BLaER1 treated with 17β-estradiol and CSF1 and Interleukin-3, amounts not matched to agents 10 nM and 100 nM (cell line): ENCODE measurements around the gene CDHR5.

ENCODE experiments used
- H3K27ac ChIP-seq, 11 experiments: shearing (Covaris generic); formaldehyde crosslinking; 2 replicates each; pipeline ENCODE4 v1.8.1; 2022
- H3K27me3 ChIP-seq, 11 experiments: shearing (Covaris generic); formaldehyde crosslinking; 2 replicates each; pipeline ENCODE4 v1.8.1; 2022
- H3K36me3 ChIP-seq, 11 experiments: shearing (Covaris generic); formaldehyde crosslinking; 2 replicates each; pipeline ENCODE4 v1.8.1; 2022
- H3K4me1 ChIP-seq, 10 experiments: shearing (Covaris generic); formaldehyde crosslinking; 2 replicates each; pipeline ENCODE4 v1.8.1; 2022
- H3K4me2 ChIP-seq, 11 experiments: shearing (Covaris generic); formaldehyde crosslinking; 2 replicates each; pipeline ENCODE4 v1.8.1; 2022
- H3K4me3 ChIP-seq, 10 experiments: shearing (Covaris generic); formaldehyde crosslinking; 2 replicates each; pipeline ENCODE4 v1.8.1; 2022
- H3K9ac ChIP-seq, 11 experiments: shearing (Covaris generic); formaldehyde crosslinking; 2 replicates each; pipeline ENCODE4 v1.8.1; 2022
- H3K9me3 ChIP-seq, 11 experiments: shearing (Covaris generic); formaldehyde crosslinking; replicated peaks in 1 of 11; 2 replicates each; pipeline ENCODE4 v1.8.1; 2022
- H4K20me1 ChIP-seq, 11 experiments: shearing (Covaris generic); formaldehyde crosslinking; 2 replicates each; pipeline ENCODE4 v1.8.1; 2022
- Cebpa-rat ChIP-seq, 11 experiments: shearing (Covaris generic); IDR thresholded peaks; 2 replicates each; pipeline ENCODE4 v1.8.1; 2022

The CDHR5 gene

GRCh38 chr11:607971-608659 is 16.6 kb downstream of the CDHR5 start:
- H4K20me1 ChIP-seq = peaks cover 52 to 100% (median 98%) of the 10 kb centered on the region in 11 experiments
- H3K4me1 ChIP-seq = peaks cover 16 to 25% (median 18%) of the 10 kb centered on the region in 10 experiments
- H3K27ac ChIP-seq = peak overlapping the region in 4 of 11 experiments; percentile 19 to 47 (median 25); a peak in 2 of 22 replicates
- no peaks in the 10 kb centered on the region for H3K9me3 ChIP-seq
- no peaks in the 10 kb centered on the region for H3K27me3 ChIP-seq
- peak overlapping the region in 8 of 11 experiments; percentile 12 to 37 (median 30); a peak in 9 of 22 replicates for H3K4me2 ChIP-seq
- no peak overlapping the region for H3K4me3 ChIP-seq
- H3K9ac ChIP-seq = peak overlapping the region in 6 of 11 experiments; percentile 11 to 50 (median 20); a peak in 8 of 22 replicates
- H3K36me3 ChIP-seq = peaks cover 99 to 100% (median 100%) of the 10 kb centered on the region in 11 experiments
- no peak for TF ChIP-seq Cebpa-rat (IDR thresholded peaks at IDR 0.05)

- peaks cover 9 to 16% (median 11%) of the 10 kb centered on the region in 10 experiments; a peak in 18 of 20 replicates for H3K4me1 ChIP-seq
- TF ChIP-seq Cebpa-rat (IDR thresholded peaks at IDR 0.05) = no peak
- no peaks in the 10 kb centered on the region for H3K27me3 ChIP-seq
- H3K36me3 ChIP-seq = peaks cover 99 to 100% (median 100%) of the 10 kb centered on the region in 11 experiments
- H4K20me1 ChIP-seq = peaks cover 43 to 100% (median 96%) of the 10 kb centered on the region in 11 experiments
- H3K9ac ChIP-seq = peak overlapping the region in 4 of 11 experiments; percentile 11 to 29 (median 22); a peak in 4 of 22 replicates
- no peaks in the 10 kb centered on the region for H3K9me3 ChIP-seq
- no peak overlapping the region for H3K27ac ChIP-seq
- no peak overlapping the region for H3K4me3 ChIP-seq
- no peak overlapping the region for H3K4me2 ChIP-seq
These were observed 17.6 kb downstream of the CDHR5 start for GRCh38 chr11:607020-607780.

- Histone ChIP-seq H4K20me1 (peaks cover 38 to 100% (median 96%) of the 10 kb centered on the region in 11 experiments; a peak in 21 of 22 replicates), H3K27ac (no peak overlapping the region), H3K4me2 (no peak overlapping the region), H3K36me3 (peaks cover 99 to 100% (median 100%) of the 10 kb centered on the region in 11 experiments), H3K9me3 (no peaks in the 10 kb centered on the region), H3K27me3 (no peaks in the 10 kb centered on the region), H3K4me1 (peaks cover 7 to 15% (median 11%) of the 10 kb centered on the region in 10 experiments; a peak in 15 of 20 replicates), H3K4me3 (no peak overlapping the region), H3K9ac (peak overlapping the region in 3 of 11 experiments; percentile 16 to 29 (median 26); a peak in 1 of 22 replicates)
- no peak for TF ChIP-seq Cebpa-rat (IDR thresholded peaks at IDR 0.05)
These were observed 18.5 kb downstream of the CDHR5 start for GRCh38 chr11:606245-606644.

- Histone ChIP-seq H4K20me1 (peaks cover 31 to 100% (median 93%) of the 10 kb centered on the region in 11 experiments; a peak in 21 of 22 replicates), H3K36me3 (peaks cover 98 to 100% (median 99%) of the 10 kb centered on the region in 11 experiments), H3K9ac (no peak overlapping the region), H3K27ac (no peak overlapping the region), H3K27me3 (no peaks in the 10 kb centered on the region), H3K4me1 (peaks cover 7 to 15% (median 11%) of the 10 kb centered on the region in 10 experiments; a peak in 15 of 20 replicates), H3K4me3 (no peak overlapping the region), H3K4me2 (no peak overlapping the region), H3K9me3 (no peaks in the 10 kb centered on the region)
- no peak for TF ChIP-seq Cebpa-rat (IDR thresholded peaks at IDR 0.05)
These were observed 19.2 kb downstream of the CDHR5 start for GRCh38 chr11:605286-606129.

- H3K27ac ChIP-seq = no peak overlapping the region
These were observed 21.6 kb downstream of the CDHR5 start for GRCh38 chr11:603154-603553.

GRCh38 chr11:601573-602245 is 23.0 kb downstream of the CDHR5 start:
- no peaks in the 10 kb centered on the region for H3K9me3 ChIP-seq
- TF ChIP-seq Cebpa-rat (IDR thresholded peaks at IDR 0.05) = no peak
- H3K4me3 ChIP-seq = no peak overlapping the region
- no peaks in the 10 kb centered on the region for H3K27me3 ChIP-seq
- H3K4me2 ChIP-seq = no peak overlapping the region
- H3K36me3 ChIP-seq = peaks cover 96 to 100% (median 98%) of the 10 kb centered on the region in 11 experiments
- H3K4me1 ChIP-seq = no peaks in the 10 kb centered on the region
- H3K27ac ChIP-seq = no peak overlapping the region
- peaks cover 37 to 99% (median 89%) of the 10 kb centered on the region in 11 experiments; a peak in 21 of 22 replicates for H4K20me1 ChIP-seq
- 0 out of 22 replicates have a peak overlapping the region, but pooled peaks of 2 of the 11 experiments have one; percentile 7 to 13 for H3K9ac ChIP-seq

More at GRCh38 chr11:603154-603553, 21.6 kb downstream of the CDHR5 start:
- Histone ChIP-seq H3K4me2 (no peak overlapping the region), H3K9me3 (no peaks in the 10 kb centered on the region), H4K20me1 (peaks cover 31 to 100% (median 91%) of the 10 kb centered on the region in 11 experiments; a peak in 21 of 22 replicates), H3K27me3 (no peaks in the 10 kb centered on the region), H3K9ac (no peak overlapping the region), H3K36me3 (peaks cover 98 to 100% (median 99%) of the 10 kb centered on the region in 11 experiments), H3K4me1 (peaks cover 1 to 7% (median 3%) of the 10 kb centered on the region in 10 experiments; a peak in 14 of 20 replicates), H3K4me3 (no peak overlapping the region)
- TF ChIP-seq Cebpa-rat (IDR thresholded peaks at IDR 0.05) = no peak

GRCh38 chr11:598005-598680 is 26.6 kb downstream of the CDHR5 start:
- H3K36me3 ChIP-seq = peaks cover 96 to 100% (median 98%) of the 10 kb centered on the region in 11 experiments
- no peaks in the 10 kb centered on the region for H3K9me3 ChIP-seq
- no peak overlapping the region for H3K4me2 ChIP-seq
- H3K4me1 ChIP-seq = no peaks in the 10 kb centered on the region
- no peaks in the 10 kb centered on the region for H3K27me3 ChIP-seq
- no peak overlapping the region for H3K4me3 ChIP-seq
- H3K27ac ChIP-seq = no peak overlapping the region
- no peak overlapping the region for H3K9ac ChIP-seq
- no peak for TF ChIP-seq Cebpa-rat (IDR thresholded peaks at IDR 0.05)
- peaks cover 60 to 99% (median 93%) of the 10 kb centered on the region in 11 experiments; a peak in 21 of 22 replicates for H4K20me1 ChIP-seq
